Trophoblast cell (in vitro differentiated cells and primary cell): ENCODE data around the gene CCDC152.
A peak's percentile ranks its signal among the peaks of the same experiment; 100 is the strongest.

Experiments
- DNase-seq, 2 donors: peaks; one replicate each; pipeline ENCODE4 v3.0.0-alpha.2; 2016
- H2AFZ ChIP-seq: 2 replicates; pipeline ENCODE4 v1.6.1; 2013; ENCODE audit warnings: low read length, moderate library complexity, mild to moderate bottlenecking; ENCODE audit not compliant: insufficient read depth, poor library complexity
- H2AK5ac ChIP-seq: 2 replicates; pipeline ENCODE4 v1.6.1; 2013; ENCODE audit warnings: mild to moderate bottlenecking, low read length
- H2BK120ac ChIP-seq: 2 replicates; pipeline ENCODE4 v1.6.1; 2013; ENCODE audit warnings: low read length, mild to moderate bottlenecking, moderate library complexity; ENCODE audit not compliant: insufficient read depth, poor library complexity
- H2BK12ac ChIP-seq: 2 replicates; pipeline ENCODE4 v1.6.1; 2013; ENCODE audit warnings: mild to moderate bottlenecking, low read length, moderate library complexity
- H2BK5ac ChIP-seq: 2 replicates; pipeline ENCODE4 v1.6.1; 2013; ENCODE audit warnings: low read length, low read depth, moderate library complexity, mild to moderate bottlenecking; ENCODE audit not compliant: poor library complexity
- H3K14ac ChIP-seq: 2 replicates; pipeline ENCODE4 v1.6.1; 2013; ENCODE audit warnings: mild to moderate bottlenecking, low read length
- H3K18ac ChIP-seq: 2 replicates; pipeline ENCODE4 v1.6.1; 2013; ENCODE audit warnings: mild to moderate bottlenecking, low read length
- H3K23ac ChIP-seq: 2 replicates; pipeline ENCODE4 v1.6.1; 2013; ENCODE audit warnings: low read length
- H3K27ac ChIP-seq: 2 replicates; pipeline ENCODE4 v1.5.1; 2013; ENCODE audit warnings: low read depth, mild to moderate bottlenecking, inconsistent platforms, low read length, moderate library complexity
- H3K27me3 ChIP-seq: 2 replicates; pipeline ENCODE4 v1.6.1; 2013; ENCODE audit warnings: inconsistent platforms, mild to moderate bottlenecking, low read length, moderate library complexity; ENCODE audit not compliant: insufficient read depth
- H3K36me3 ChIP-seq, 2 experiments: 1 replicate in 1 of 2; 2 replicates in 1 of 2; pipeline ENCODE4 v1.6.1; 2013; ENCODE audit warnings: low read length in 2 of 2, mild to moderate bottlenecking in 2 of 2, moderate library complexity in 1 of 2; ENCODE audit not compliant: insufficient read depth in 2 of 2, control insufficient read depth in 1 of 2
- H3K4ac ChIP-seq: 2 replicates; pipeline ENCODE4 v1.6.1; 2013; ENCODE audit warnings: low read depth, mild to moderate bottlenecking, low read length, moderate library complexity
- H3K4me1 ChIP-seq, 2 experiments: 1 replicate in 1 of 2; 2 replicates in 1 of 2; pipeline ENCODE4 v1.6.1; 2013; ENCODE audit warnings: low read length in 2 of 2, mild to moderate bottlenecking in 2 of 2, moderate library complexity in 1 of 2; ENCODE audit not compliant: insufficient read depth in 2 of 2, control insufficient read depth in 1 of 2
- H3K4me2 ChIP-seq: 2 replicates; pipeline ENCODE4 v1.6.1; 2013; ENCODE audit warnings: inconsistent platforms, mild to moderate bottlenecking, low read length, moderate library complexity
- H3K4me3 ChIP-seq: 2 replicates; pipeline ENCODE4 v1.5.1; 2013; ENCODE audit warnings: mild to moderate bottlenecking, low read depth, low read length, inconsistent platforms
- H3K79me1 ChIP-seq: one replicate; pipeline ENCODE4 v1.6.1; 2013; ENCODE audit warnings: low read length
- H3K79me2 ChIP-seq: 2 replicates; pipeline ENCODE4 v1.6.1; 2013; ENCODE audit warnings: low read length, mild to moderate bottlenecking; ENCODE audit not compliant: control insufficient read depth, insufficient read depth, poor library complexity
- H3K9ac ChIP-seq: 2 replicates; pipeline ENCODE4 v1.6.1; 2013; ENCODE audit warnings: mild to moderate bottlenecking, low read length
- H3K9me3 ChIP-seq: 2 replicates; pipeline ENCODE4 v1.6.1; 2013; ENCODE audit warnings: low read depth, mild to moderate bottlenecking, control low read depth, inconsistent platforms, low read length; ENCODE audit not compliant: insufficient read depth
- H4K12ac ChIP-seq: 2 replicates; pipeline ENCODE4 v1.6.1; 2013; ENCODE audit warnings: low read depth, mild to moderate bottlenecking, low read length, moderate library complexity
- H4K8ac ChIP-seq: 2 replicates; pipeline ENCODE4 v1.6.1; 2013; ENCODE audit warnings: low read depth, mild to moderate bottlenecking, low read length, moderate library complexity
- H4K91ac ChIP-seq: one replicate; pipeline ENCODE4 v1.6.1; 2013; ENCODE audit warnings: low read depth, mild to moderate bottlenecking, low read length, moderate library complexity
- WGBS: extraction: QIAGEN DNeasy Blood & Tissue Kit; methylation state at CpG from one replicate; pipeline ENCODE4 v1.1.7; 2013; ENCODE audit warnings: missing lambda C conversion rate; ENCODE audit not compliant: insufficient read length, insufficient coverage; ENCODE audit errors: extremely low coverage; 5-methylcytosine and 5-hydroxymethylcytosine counted together

The CCDC152 gene

DNA sequence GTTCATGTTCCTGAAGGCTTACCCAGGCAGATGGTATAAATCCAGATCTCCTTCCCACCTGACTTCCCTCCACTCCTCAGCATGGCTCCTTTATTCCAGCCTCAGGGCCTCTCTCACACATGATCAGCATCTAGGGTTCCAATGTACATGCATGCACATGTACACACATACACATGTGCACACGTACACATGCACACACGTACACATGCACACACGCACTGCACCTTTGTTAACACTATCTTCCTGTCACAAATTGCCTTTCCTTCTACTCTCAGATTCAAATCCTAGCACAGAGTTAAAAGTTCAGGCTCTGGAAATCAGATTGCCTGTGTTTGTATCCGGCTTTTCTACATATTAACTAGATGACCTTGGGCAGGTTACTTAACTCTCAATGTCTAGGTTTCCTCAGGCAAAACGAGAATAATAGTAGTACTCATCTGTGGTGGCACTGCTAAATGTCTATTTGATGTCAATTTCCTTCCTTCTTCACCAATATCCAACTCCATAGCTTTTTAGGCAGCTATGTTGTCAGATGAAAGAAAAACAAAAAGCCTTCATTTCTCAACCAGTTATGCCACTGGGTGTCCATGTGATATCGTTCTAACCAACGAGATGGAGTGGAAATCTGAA is 67.8 kb downstream of the CCDC152 start:
- DNase-seq = no peak
- Histone ChIP-seq H3K9ac (peak overlapping the region; percentile 12), H3K4me3 (no peak overlapping the region), H3K4me1 (no peaks in the 10 kb centered on the region), H3K4ac (no peak overlapping the region), H3K14ac (no peak overlapping the region), H3K36me3 (no peaks in the 10 kb centered on the region), H4K12ac (no peak overlapping the region), H3K27me3 (no peaks in the 10 kb centered on the region), H3K18ac (no peak overlapping the region), H2BK120ac (no peak overlapping the region), H2BK12ac (no peak overlapping the region), H3K79me1 (no peaks in the 10 kb centered on the region), H3K9me3 (peaks cover 2% of the 10 kb centered on the region), H2BK5ac (no peak overlapping the region), H4K91ac (no peak overlapping the region), H2AFZ (no peak overlapping the region), H3K79me2 (no peaks in the 10 kb centered on the region), H2AK5ac (no peak overlapping the region), H3K23ac (peak overlapping the region; percentile 99), H3K4me2 (no peak overlapping the region), H3K27ac (no peak overlapping the region), H4K8ac (no peak overlapping the region)
- WGBS = no CpG with 5 or more reads among the region's 7 CpGs

DNA sequence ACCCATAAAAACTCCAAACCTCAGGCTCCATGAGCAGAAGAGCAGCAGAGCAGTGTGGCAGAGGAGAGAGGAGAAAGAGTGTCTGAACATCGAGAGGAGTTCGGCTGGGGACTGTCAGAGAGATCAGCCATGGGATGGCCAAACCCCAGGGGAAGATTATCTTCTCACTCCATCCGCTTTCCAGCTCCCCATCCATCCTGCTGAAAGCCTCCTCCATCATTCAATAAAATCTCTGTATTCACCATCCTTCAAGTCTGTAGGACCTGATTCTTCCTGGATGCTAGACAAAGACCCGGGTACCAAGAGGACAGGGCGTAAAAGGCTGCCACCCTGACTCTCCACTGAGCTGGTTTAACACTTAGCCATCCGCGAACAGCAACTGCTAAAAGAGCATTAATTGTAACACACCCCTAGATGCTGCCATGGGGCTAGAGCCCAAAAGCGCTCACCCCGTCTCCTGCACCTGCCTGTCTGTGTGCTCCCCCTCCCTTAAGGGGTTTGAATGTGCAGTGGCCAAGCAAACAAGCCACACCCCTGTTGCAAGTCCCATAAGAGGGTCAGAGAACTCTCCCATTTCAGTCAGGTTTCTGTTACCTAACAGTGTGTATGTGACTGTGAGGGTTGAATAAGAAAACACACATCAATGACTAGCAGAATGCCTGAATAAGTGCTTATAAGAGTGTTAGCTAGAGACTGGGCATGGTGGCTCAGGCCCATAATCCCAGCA is 69.0 kb downstream of the CCDC152 start:
- H3K79me2 ChIP-seq = no peaks in the 10 kb centered on the region
- no peaks in the 10 kb centered on the region for H3K36me3 ChIP-seq
- H3K9ac ChIP-seq = no peak overlapping the region
- no peak overlapping the region for H2AFZ ChIP-seq
- no peak overlapping the region for H3K18ac ChIP-seq
- no peaks in the 10 kb centered on the region for H3K27me3 ChIP-seq
- H2BK5ac ChIP-seq = no peak overlapping the region
- H3K27ac ChIP-seq = no peak overlapping the region
- H2BK12ac ChIP-seq = no peak overlapping the region
- H2BK120ac ChIP-seq = no peak overlapping the region
- no peak overlapping the region for H3K4ac ChIP-seq
- no peak overlapping the region for H3K14ac ChIP-seq
- no peak overlapping the region for H2AK5ac ChIP-seq
- WGBS = no CpG with 5 or more reads among the region's 9 CpGs
- H4K12ac ChIP-seq = no peak overlapping the region
- DNase-seq = no peak
- H4K91ac ChIP-seq = no peak overlapping the region
- H3K79me1 ChIP-seq = no peaks in the 10 kb centered on the region
- no peak overlapping the region for H3K4me3 ChIP-seq
- H3K23ac ChIP-seq = no peak overlapping the region
- peaks cover 2% of the 10 kb centered on the region for H3K9me3 ChIP-seq
- no peaks in the 10 kb centered on the region for H3K4me1 ChIP-seq
- H4K8ac ChIP-seq = no peak overlapping the region
- H3K4me2 ChIP-seq = no peak overlapping the region

DNA sequence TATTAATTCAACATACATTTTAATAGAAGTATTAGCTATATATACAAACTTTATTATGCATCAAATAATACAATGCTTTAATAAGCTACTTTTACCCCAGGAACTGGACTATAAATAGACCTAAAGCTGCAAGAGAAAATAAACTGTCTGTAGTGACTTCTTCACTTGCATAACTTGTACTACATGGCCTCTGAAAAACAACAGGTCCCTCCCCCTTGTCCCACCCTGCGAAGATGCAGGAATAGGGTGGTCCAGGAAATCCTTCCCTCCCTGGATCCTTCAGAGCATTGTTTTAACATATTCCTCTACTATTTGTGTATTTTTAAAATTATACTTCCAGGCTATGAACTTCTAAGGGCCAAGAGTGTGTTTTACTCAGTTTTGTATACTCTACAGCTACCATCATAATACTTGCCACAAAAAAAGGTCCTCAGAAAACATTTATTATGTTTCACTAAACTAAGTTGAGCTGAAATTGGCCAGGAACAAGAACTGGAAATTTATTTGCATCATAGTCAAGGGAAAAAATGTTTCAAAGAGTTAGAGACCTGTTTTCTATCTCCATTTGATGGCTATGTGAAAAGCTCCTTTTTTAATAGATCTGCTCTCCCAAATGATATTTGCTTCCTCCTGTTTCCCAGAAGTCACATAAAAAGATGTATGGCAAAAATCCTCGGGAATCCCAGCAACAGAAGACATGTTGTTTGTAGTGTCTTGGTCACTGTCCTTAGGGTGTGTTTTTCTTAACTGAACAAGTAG is 70.3 kb downstream of the CCDC152 start:
- WGBS = no CpG with 5 or more reads among the region's 2 CpGs
- no peak overlapping the region for H3K9ac ChIP-seq
- H2AK5ac ChIP-seq = no peak overlapping the region
- H3K27me3 ChIP-seq = no peaks in the 10 kb centered on the region
- H3K9me3 ChIP-seq = peaks cover 2% of the 10 kb centered on the region
- no peak overlapping the region for H4K8ac ChIP-seq
- H3K4ac ChIP-seq = no peak overlapping the region
- H2AFZ ChIP-seq = no peak overlapping the region
- H4K91ac ChIP-seq = no peak overlapping the region
- no peak overlapping the region for H2BK120ac ChIP-seq
- no peaks in the 10 kb centered on the region for H3K36me3 ChIP-seq
- H3K18ac ChIP-seq = no peak overlapping the region
- no peaks in the 10 kb centered on the region for H3K79me1 ChIP-seq
- H3K4me3 ChIP-seq = no peak overlapping the region
- no peak overlapping the region for H2BK5ac ChIP-seq
- DNase-seq = no peak
- H3K79me2 ChIP-seq = no peaks in the 10 kb centered on the region
- H3K14ac ChIP-seq = no peak overlapping the region
- no peak overlapping the region for H4K12ac ChIP-seq
- H3K23ac ChIP-seq = no peak overlapping the region
- H3K27ac ChIP-seq = no peak overlapping the region
- no peak overlapping the region for H3K4me2 ChIP-seq
- H2BK12ac ChIP-seq = no peak overlapping the region
- H3K4me1 ChIP-seq = no peaks in the 10 kb centered on the region

DNA sequence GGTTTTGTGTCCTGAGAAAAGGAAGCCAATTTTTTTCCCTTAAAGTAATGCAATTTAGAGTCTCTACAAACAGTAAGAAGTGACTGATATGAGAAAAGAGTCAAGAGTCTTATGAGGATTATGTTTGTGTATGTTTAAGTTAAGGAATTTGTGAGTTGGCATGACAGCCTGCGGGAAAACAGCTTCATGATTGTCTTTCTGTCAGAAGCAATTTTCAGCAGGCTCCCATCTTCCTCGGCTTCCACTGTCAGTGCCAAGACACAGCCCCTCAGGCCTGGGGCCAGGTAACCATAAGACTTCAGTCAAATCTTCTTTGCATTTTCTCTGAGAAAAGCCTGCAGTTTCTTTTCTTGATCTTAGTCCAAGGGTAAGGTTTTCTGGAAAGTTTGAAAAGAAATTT is 72.1 kb downstream of the CCDC152 start:
- no peak overlapping the region for H3K18ac ChIP-seq
- no peak overlapping the region for H2BK12ac ChIP-seq
- no peak for DNase-seq
- no peak overlapping the region for H3K4me2 ChIP-seq
- H3K14ac ChIP-seq = no peak overlapping the region
- H4K91ac ChIP-seq = no peak overlapping the region
- no peaks in the 10 kb centered on the region for H3K4me1 ChIP-seq
- H3K23ac ChIP-seq = no peak overlapping the region
- no peak overlapping the region for H2BK5ac ChIP-seq
- H4K8ac ChIP-seq = no peak overlapping the region
- no peak overlapping the region for H2BK120ac ChIP-seq
- no peaks in the 10 kb centered on the region for H3K79me1 ChIP-seq
- no peak overlapping the region for H3K27ac ChIP-seq
- WGBS = no CpG with 5 or more reads among the region's 2 CpGs
- H3K9ac ChIP-seq = no peak overlapping the region
- no peak overlapping the region for H3K4me3 ChIP-seq
- no peak overlapping the region for H3K4ac ChIP-seq
- H2AK5ac ChIP-seq = no peak overlapping the region
- no peak overlapping the region for H4K12ac ChIP-seq
- peaks cover 2% of the 10 kb centered on the region for H3K9me3 ChIP-seq
- H3K79me2 ChIP-seq = no peaks in the 10 kb centered on the region
- H3K36me3 ChIP-seq = no peaks in the 10 kb centered on the region
- H3K27me3 ChIP-seq = no peaks in the 10 kb centered on the region
- no peak overlapping the region for H2AFZ ChIP-seq
